Measurements from ENCODE around the gene CSGALNACT2. TPM values are rescaled to one million over a fixed set of nuclear protein-coding genes. Genes with fewer than 3 reads are reported as not detected.
"Not testable (repeated sequence)": the region's sequence is repeated elsewhere in the genome, so short reads cannot be mapped to it uniquely, and the experiment has no call there.

The CSGALNACT2 gene
- total RNA-seq, 2 experiments from 2014 or later, result 16.2 to 16.8 TPM

GRCh38 chr10:43166207-43166879, 28.1 kb downstream of the CSGALNACT2 start:
- DNase-seq, result no peak
- Mint-ChIP-seq H3K27me3 (no peaks in the 10 kb centered on the region), H3K4me3 (no peak overlapping the region), H3K27ac (no peak overlapping the region), H3K36me3 (peaks cover 27% of the 10 kb centered on the region), H3K4me1 (peaks cover 24% of the 10 kb centered on the region), H3K9me3 (no peaks in the 10 kb centered on the region)

GRCh38 chr10:43166880-43167497, 28.7 kb downstream of the CSGALNACT2 start:
- Mint-ChIP-seq H3K27ac (no peak overlapping the region), H3K9me3 (no peaks in the 10 kb centered on the region), H3K4me3 (no peak overlapping the region), H3K27me3 (no peaks in the 10 kb centered on the region), H3K4me1 (peaks cover 18% of the 10 kb centered on the region), H3K36me3 (peaks cover 21% of the 10 kb centered on the region)
- DNase-seq, result no peak

- Mint-ChIP-seq H3K27ac (no peak overlapping the region), H3K27me3 (no peaks in the 10 kb centered on the region), H3K4me3 (no peak overlapping the region), H3K4me1 (peaks cover 16% of the 10 kb centered on the region), H3K9me3 (no peaks in the 10 kb centered on the region), H3K36me3 (peaks cover 20% of the 10 kb centered on the region)
- no peak for DNase-seq
These were observed 29.2 kb downstream of the CSGALNACT2 start for GRCh38 chr10:43167498-43167889.

GRCh38 chr10:43170491-43170890, 32.2 kb downstream of the CSGALNACT2 start:
- Mint-ChIP-seq H3K27ac (no peak overlapping the region), H3K36me3 (peaks cover 23% of the 10 kb centered on the region), H3K4me1 (peaks cover 15% of the 10 kb centered on the region), H3K27me3 (no peaks in the 10 kb centered on the region), H3K9me3 (peaks cover 1% of the 10 kb centered on the region), H3K4me3 (no peak overlapping the region)
- no peak for DNase-seq

GRCh38 chr10:43172645-43173044, 34.4 kb downstream of the CSGALNACT2 start:
- H3K36me3 Mint-ChIP-seq, result peaks cover 36% of the 10 kb centered on the region
- H3K4me3 Mint-ChIP-seq, result no peak overlapping the region
- DNase-seq, result no peak
- no peaks in the 10 kb centered on the region for H3K27me3 Mint-ChIP-seq
- H3K9me3 Mint-ChIP-seq, result peaks cover 1% of the 10 kb centered on the region
- no peak overlapping the region for H3K27ac Mint-ChIP-seq
- peaks cover 7% of the 10 kb centered on the region for H3K4me1 Mint-ChIP-seq

GRCh38 chr10:43173120-43173519, 34.9 kb downstream of the CSGALNACT2 start:
- H3K27ac Mint-ChIP-seq, result no peak overlapping the region
- peaks cover 41% of the 10 kb centered on the region for H3K36me3 Mint-ChIP-seq
- no peak overlapping the region for H3K4me3 Mint-ChIP-seq
- no peak for DNase-seq
- peaks cover 1% of the 10 kb centered on the region for H3K9me3 Mint-ChIP-seq
- H3K4me1 Mint-ChIP-seq, result peaks cover 7% of the 10 kb centered on the region
- no peaks in the 10 kb centered on the region for H3K27me3 Mint-ChIP-seq

- Mint-ChIP-seq H3K36me3 (peaks cover 49% of the 10 kb centered on the region), H3K4me1 (peaks cover 7% of the 10 kb centered on the region), H3K9me3 (peaks cover 6% of the 10 kb centered on the region), H3K4me3 (no peak overlapping the region), H3K27me3 (no peaks in the 10 kb centered on the region), H3K27ac (no peak overlapping the region)
- DNase-seq, result no peak
These were observed 36.7 kb downstream of the CSGALNACT2 start for GRCh38 chr10:43174969-43175368.

GRCh38 chr10:43176271-43176670, 38.0 kb downstream of the CSGALNACT2 start:
- Mint-ChIP-seq H3K27ac (no peak overlapping the region), H3K36me3 (peaks cover 53% of the 10 kb centered on the region), H3K27me3 (no peaks in the 10 kb centered on the region), H3K4me3 (no peak overlapping the region), H3K9me3 (peaks cover 6% of the 10 kb centered on the region), H3K4me1 (peaks cover 7% of the 10 kb centered on the region)
- no peak for DNase-seq

- Mint-ChIP-seq H3K36me3 (peaks cover 57% of the 10 kb centered on the region), H3K4me3 (no peak overlapping the region), H3K27ac (no peak overlapping the region), H3K4me1 (peaks cover 4% of the 10 kb centered on the region), H3K9me3 (peaks cover 6% of the 10 kb centered on the region), H3K27me3 (no peaks in the 10 kb centered on the region)
- DNase-seq, result no peak
These were observed 39.4 kb downstream of the CSGALNACT2 start for GRCh38 chr10:43177595-43177994.

- H3K4me3 Mint-ChIP-seq, result no peak overlapping the region
- peaks cover 5% of the 10 kb centered on the region for H3K9me3 Mint-ChIP-seq
- no peak overlapping the region for H3K27ac Mint-ChIP-seq
- H3K36me3 Mint-ChIP-seq, result peaks cover 59% of the 10 kb centered on the region
- no peak for DNase-seq
- peaks cover 3% of the 10 kb centered on the region for H3K4me1 Mint-ChIP-seq
- no peaks in the 10 kb centered on the region for H3K27me3 Mint-ChIP-seq
These were observed 42.9 kb downstream of the CSGALNACT2 start for GRCh38 chr10:43181146-43181545.

GRCh38 chr10:43183764-43184163, 45.5 kb downstream of the CSGALNACT2 start:
- H3K27ac Mint-ChIP-seq, H3K9me3 Mint-ChIP-seq, DNase-seq, H3K4me1 Mint-ChIP-seq, H3K27me3 Mint-ChIP-seq, H3K4me3 Mint-ChIP-seq: not testable (repeated sequence)
- peaks cover 46% of the 10 kb centered on the region for H3K36me3 Mint-ChIP-seq

- Mint-ChIP-seq H3K27ac (no peak overlapping the region), H3K36me3 (peaks cover 34% of the 10 kb centered on the region)
These were observed 47.9 kb downstream of the CSGALNACT2 start for GRCh38 chr10:43186150-43186549.

GRCh38 chr10:43187213-43187612, 49.0 kb downstream of the CSGALNACT2 start:
- Mint-ChIP-seq H3K9me3 (no peaks in the 10 kb centered on the region), H3K27me3 (no peaks in the 10 kb centered on the region), H3K36me3 (peaks cover 34% of the 10 kb centered on the region), H3K4me1 (peaks cover 3% of the 10 kb centered on the region), H3K27ac (no peak overlapping the region), H3K4me3 (no peak overlapping the region)
- DNase-seq, result no peak

More at GRCh38 chr10:43186150-43186549, 47.9 kb downstream of the CSGALNACT2 start:
- H3K4me3 Mint-ChIP-seq, result no peak overlapping the region
- no peak for DNase-seq
- H3K27me3 Mint-ChIP-seq, result no peaks in the 10 kb centered on the region
- H3K9me3 Mint-ChIP-seq, result no peaks in the 10 kb centered on the region
- H3K4me1 Mint-ChIP-seq, result peaks cover 3% of the 10 kb centered on the region

- H3K9me3 Mint-ChIP-seq, result no peaks in the 10 kb centered on the region
- H3K27ac Mint-ChIP-seq, result no peak overlapping the region
- H3K4me3 Mint-ChIP-seq, result no peak overlapping the region
- peaks cover 21% of the 10 kb centered on the region for H3K36me3 Mint-ChIP-seq
- DNase-seq, result no peak
- no peaks in the 10 kb centered on the region for H3K27me3 Mint-ChIP-seq
- H3K4me1 Mint-ChIP-seq, result no peaks in the 10 kb centered on the region
These were observed 50.5 kb downstream of the CSGALNACT2 start for GRCh38 chr10:43188702-43189101.

- Mint-ChIP-seq H3K4me3 (no peak overlapping the region), H3K4me1 (no peaks in the 10 kb centered on the region), H3K27me3 (no peaks in the 10 kb centered on the region), H3K9me3 (no peaks in the 10 kb centered on the region), H3K36me3 (peaks cover 17% of the 10 kb centered on the region), H3K27ac (no peak overlapping the region)
- DNase-seq, result no peak
These were observed 52.0 kb downstream of the CSGALNACT2 start for GRCh38 chr10:43190289-43190688.

GRCh38 chr10:43190775-43191174, 52.5 kb downstream of the CSGALNACT2 start:
- Mint-ChIP-seq H3K27ac (no peak overlapping the region), H3K9me3 (no peaks in the 10 kb centered on the region), H3K36me3 (peaks cover 17% of the 10 kb centered on the region), H3K27me3 (no peaks in the 10 kb centered on the region), H3K4me3 (no peak overlapping the region), H3K4me1 (no peaks in the 10 kb centered on the region)
- no peak for DNase-seq
